Measurements from ENCODE around the gene AHI1. TPM values are rescaled to one million over a fixed set of nuclear protein-coding genes. Genes with fewer than 3 reads are reported as not detected.

AHI1 gene
- total and polyA plus RNA-seq, 2 experiments from 2014 or later, result 14.8 to 21.5 TPM

- peaks cover 4% of the 10 kb centered on the region for H3K4me1 ChIP-seq (ENCODE audit: insufficient read depth)
- no peak overlapping the region for H3K4me3 ChIP-seq
- H3K9me2 ChIP-seq (replicated peaks; ENCODE audit: insufficient read depth), result no peaks in the 10 kb centered on the region
- DNase-seq (ENCODE audit: low spot score), result no peak
- no peak overlapping the region for H2AFZ ChIP-seq
- WGBS (ENCODE audit: low lambda C conversion rate, missing lambda C conversion rate), result 95% methylated on average over 1 of the region's 1 CpG
- no peaks in the 10 kb centered on the region for H3K27me3 ChIP-seq
- no peak overlapping the region for H3K27ac ChIP-seq
- no peaks in the 10 kb centered on the region for H3K36me3 ChIP-seq (replicated peaks; ENCODE audit: insufficient read depth, low read depth)
- TF ChIP-seq EZH2 (IDR thresholded peaks at IDR 0.05; ENCODE audit: borderline replicate concordance) (no peak), CTCF (IDR thresholded peaks at IDR 0.05; ENCODE audit: poor library complexity) (no peak), EZH2phosphoT487 (IDR thresholded peaks at IDR 0.05; ENCODE audit: low read depth, severe bottlenecking, unreplicated experiment) (no peak)
- H3K4me2 ChIP-seq, result no peak overlapping the region
- H3K79me2 ChIP-seq, result no peaks in the 10 kb centered on the region
- no peaks in the 10 kb centered on the region for H4K20me1 ChIP-seq (ENCODE audit: insufficient read depth, poor library complexity, severe bottlenecking)
- H3K9me3 ChIP-seq (ENCODE audit: low read depth), result no peaks in the 10 kb centered on the region
Observed at GRCh38 chr6:135525594-135525993, 28.1 kb upstream of the AHI1 start.

GRCh38 chr6:135522965-135523692 is 25.6 kb upstream of the AHI1 start:
- Histone ChIP-seq H3K27me3 (no peaks in the 10 kb centered on the region), H3K9me3 (ENCODE audit: low read depth) (no peaks in the 10 kb centered on the region), H3K4me1 (ENCODE audit: insufficient read depth) (peaks cover 4% of the 10 kb centered on the region), H3K27ac (no peak overlapping the region), H4K20me1 (ENCODE audit: insufficient read depth, poor library complexity, severe bottlenecking) (no peaks in the 10 kb centered on the region), H3K79me2 (no peaks in the 10 kb centered on the region), H3K9me2 (replicated peaks; ENCODE audit: insufficient read depth) (no peaks in the 10 kb centered on the region), H2AFZ (no peak overlapping the region), H3K36me3 (replicated peaks; ENCODE audit: insufficient read depth, low read depth) (no peaks in the 10 kb centered on the region), H3K4me2 (peak overlapping the region; percentile 34), H3K4me3 (no peak overlapping the region)
- peak; percentile 47 for DNase-seq (ENCODE audit: low spot score)
- 50% methylated on average over 6 of the region's 6 CpGs for WGBS (ENCODE audit: low lambda C conversion rate, missing lambda C conversion rate)
- no peak for TF ChIP-seq CTCF (IDR thresholded peaks at IDR 0.05; ENCODE audit: poor library complexity)
- TF ChIP-seq EZH2phosphoT487 (IDR thresholded peaks at IDR 0.05; ENCODE audit: low read depth, severe bottlenecking, unreplicated experiment), result peak; percentile 98

GRCh38 chr6:135521431-135521830 is 23.9 kb upstream of the AHI1 start:
- Histone ChIP-seq H3K9me2 (replicated peaks; ENCODE audit: insufficient read depth) (no peaks in the 10 kb centered on the region), H3K9me3 (ENCODE audit: low read depth) (no peaks in the 10 kb centered on the region), H3K4me3 (no peak overlapping the region), H3K79me2 (no peaks in the 10 kb centered on the region), H4K20me1 (ENCODE audit: insufficient read depth, poor library complexity, severe bottlenecking) (no peaks in the 10 kb centered on the region), H2AFZ (no peak overlapping the region), H3K4me1 (ENCODE audit: insufficient read depth) (peaks cover 4% of the 10 kb centered on the region), H3K27ac (no peak overlapping the region), H3K36me3 (replicated peaks; ENCODE audit: insufficient read depth, low read depth) (no peaks in the 10 kb centered on the region), H3K27me3 (no peaks in the 10 kb centered on the region), H3K4me2 (no peak overlapping the region)
- TF ChIP-seq EZH2 (IDR thresholded peaks at IDR 0.05; ENCODE audit: borderline replicate concordance), result no peak
- 47% methylated on average over 1 of the region's 1 CpG for WGBS (ENCODE audit: low lambda C conversion rate, missing lambda C conversion rate)
- DNase-seq (ENCODE audit: low spot score), result no peak

- no peaks in the 10 kb centered on the region for H3K9me2 ChIP-seq (replicated peaks; ENCODE audit: insufficient read depth)
- DNase-seq (ENCODE audit: low spot score), result no peak
- H3K4me1 ChIP-seq (ENCODE audit: insufficient read depth), result peaks cover 4% of the 10 kb centered on the region
- H3K4me3 ChIP-seq, result no peak overlapping the region
- WGBS (ENCODE audit: low lambda C conversion rate, missing lambda C conversion rate), result 28% methylated on average over 2 of the region's 2 CpGs
- no peak overlapping the region for H3K27ac ChIP-seq
- H4K20me1 ChIP-seq (ENCODE audit: insufficient read depth, poor library complexity, severe bottlenecking), result no peaks in the 10 kb centered on the region
- no peak overlapping the region for H2AFZ ChIP-seq
- H3K9me3 ChIP-seq (ENCODE audit: low read depth), result no peaks in the 10 kb centered on the region
- no peak overlapping the region for H3K4me2 ChIP-seq
- TF ChIP-seq EZH2phosphoT487 (IDR thresholded peaks at IDR 0.05; ENCODE audit: low read depth, severe bottlenecking, unreplicated experiment) (no peak), CTCF (IDR thresholded peaks at IDR 0.05; ENCODE audit: poor library complexity) (no peak), EZH2 (IDR thresholded peaks at IDR 0.05; ENCODE audit: borderline replicate concordance) (no peak)
- no peaks in the 10 kb centered on the region for H3K27me3 ChIP-seq
- no peaks in the 10 kb centered on the region for H3K79me2 ChIP-seq
- H3K36me3 ChIP-seq (replicated peaks; ENCODE audit: insufficient read depth, low read depth), result no peaks in the 10 kb centered on the region
Observed at GRCh38 chr6:135520781-135521180, 23.2 kb upstream of the AHI1 start.

Data from hepatocyte (in vitro differentiated cells).